Stimulated activated CD4-positive, alpha-beta T cell treated with anti-CD3 and anti-CD28 coated beads, Interleukin-15, amount 100 ng/mL, for 1 hour (primary cell): ENCODE measurements around the gene GAL3ST2.
"Not testable (repeated sequence)": the region's sequence is repeated elsewhere in the genome, so short reads cannot be mapped to it uniquely, and the experiment has no call there.

ENCODE experiments used
- DNase-seq, 2 donors: peaks; one replicate each; pipeline ENCODE4 v3.0.0-alpha.2; 2020; ENCODE audit warnings: low read depth in 1 of 2, low spot score in 1 of 2

GAL3ST2 gene

GRCh38 chr2:241817821-241818215 lies 41.2 kb downstream of the GAL3ST2 start:
- not testable (repeated sequence) for DNase-seq

GRCh38 chr2:241818229-241818942 lies 41.8 kb downstream of the GAL3ST2 start:
- DNase-seq: no peak

GRCh38 chr2:241818943-241819270 lies 42.3 kb downstream of the GAL3ST2 start:
- DNase-seq: no peak

GRCh38 chr2:241819947-241820624 lies 43.5 kb downstream of the GAL3ST2 start:
- not testable (repeated sequence) for DNase-seq

GRCh38 chr2:241820625-241821384 lies 44.2 kb downstream of the GAL3ST2 start:
- no peak for DNase-seq

- no peak for DNase-seq
Observed at GRCh38 chr2:241821460-241822263, 45.0 kb downstream of the GAL3ST2 start.

- no peak for DNase-seq
Observed at GRCh38 chr2:241822264-241822623, 45.6 kb downstream of the GAL3ST2 start.

- not testable (repeated sequence) for DNase-seq
Observed at GRCh38 chr2:241823531-241824437, 47.2 kb downstream of the GAL3ST2 start.

- DNase-seq: no peak
Observed at GRCh38 chr2:241827394-241827793, 50.8 kb downstream of the GAL3ST2 start.

GRCh38 chr2:241833101-241833663 lies 56.6 kb downstream of the GAL3ST2 start:
- no peak for DNase-seq

GRCh38 chr2:241833756-241834526 lies 57.3 kb downstream of the GAL3ST2 start:
- DNase-seq: not testable (repeated sequence)

GRCh38 chr2:241834527-241835210 lies 58.0 kb downstream of the GAL3ST2 start:
- DNase-seq: no peak

GRCh38 chr2:241835611-241836010 lies 59.0 kb downstream of the GAL3ST2 start:
- DNase-seq: no peak

GRCh38 chr2:241836292-241836691 lies 59.7 kb downstream of the GAL3ST2 start:
- no peak for DNase-seq

- no peak for DNase-seq
Observed at GRCh38 chr2:241837197-241837965, 60.8 kb downstream of the GAL3ST2 start.

GRCh38 chr2:241841181-241842066 lies 64.8 kb downstream of the GAL3ST2 start:
- DNase-seq: no peak

GRCh38 chr2:241842067-241842415 lies 65.4 kb downstream of the GAL3ST2 start:
- DNase-seq: no peak
